HG03342 (cell line): ENCODE measurements around the gene COX7A1.
"Not testable (repeated sequence)": the region's sequence is repeated elsewhere in the genome, so short reads cannot be mapped to it uniquely, and the experiment has no call there.

Experiments
- ATAC-seq: cut with Tn5 transposase; IDR thresholded peaks from one replicate; pipeline ENCODE4 v1.9.1; 2021; ENCODE audit warnings: mild to moderate bottlenecking, moderate library complexity; ENCODE audit not compliant: unreplicated experiment

COX7A1 gene

GRCh38 chr19:36142046-36142445 lies 10.2 kb downstream of the COX7A1 start:
- no peak for ATAC-seq

- ATAC-seq: no peak
Observed at GRCh38 chr19:36141039-36141927, 11.0 kb downstream of the COX7A1 start.

GRCh38 chr19:36140304-36141038 lies 11.8 kb downstream of the COX7A1 start:
- peak; percentile 14 for ATAC-seq

- peak; percentile 78 for ATAC-seq
Observed at GRCh38 chr19:36139473-36140303, 12.6 kb downstream of the COX7A1 start, which contains the start of gene CAPNS1. Gene CAPNS1, plus strand, starts transcription at chr19:36140066. Its CDS starts 946 bp downstream, at chr19:36141012.

- ATAC-seq: no peak
Observed at GRCh38 chr19:36139120-36139472, 13.2 kb downstream of the COX7A1 start.

- ATAC-seq: no peak
Observed at GRCh38 chr19:36136964-36137686, 15.1 kb downstream of the COX7A1 start.

- ATAC-seq: not testable (repeated sequence)
Observed at GRCh38 chr19:36134867-36135266, 17.4 kb downstream of the COX7A1 start.

GRCh38 chr19:36131221-36131620 lies 21.0 kb downstream of the COX7A1 start:
- ATAC-seq: not testable (repeated sequence)

- peak; percentile 15 for ATAC-seq
Observed at GRCh38 chr19:36128392-36128736, 23.9 kb downstream of the COX7A1 start.

GRCh38 chr19:36125557-36125956 lies 26.7 kb downstream of the COX7A1 start:
- no peak for ATAC-seq

GRCh38 chr19:36121486-36122124 lies 30.6 kb downstream of the COX7A1 start:
- no peak for ATAC-seq

- ATAC-seq: no peak
Observed at GRCh38 chr19:36120984-36121358, 31.3 kb downstream of the COX7A1 start.

- no peak for ATAC-seq
Observed at GRCh38 chr19:36120092-36120983, 31.9 kb downstream of the COX7A1 start.

- no peak for ATAC-seq
Observed at GRCh38 chr19:36116344-36116637, 36.0 kb downstream of the COX7A1 start.

GRCh38 chr19:36115453-36116343 lies 36.5 kb downstream of the COX7A1 start, which contains the start of gene TBCB:
Gene TBCB, plus strand, starts transcription at chr19:36115468. Its CDS starts 93 bp downstream, at chr19:36115561.
- peak; percentile 28 for ATAC-seq

GRCh38 chr19:36114721-36115452 lies 37.4 kb downstream of the COX7A1 start, which contains the start of gene POLR2I:
Gene POLR2I, minus strand, starts transcription at chr19:36114875. Its CDS starts 19 bp downstream, at chr19:36114856.
- peak; percentile 81 for ATAC-seq
